K562 treated with DMSO at 1 percent for 48 hours (cell line): Measurements from ENCODE around the gene S100B. TPM values are rescaled to one million over a fixed set of nuclear protein-coding genes. Genes with fewer than 3 reads are reported as not detected.

ENCODE experiments used
- total RNA-seq: library from RNA; unstranded; fragments of 300-600 nt; gene quantifications from 2 replicates; pipeline ENCODE4 v1.2.3, GENCODE V29; 2022; ENCODE audit warnings: low replicate concordance; ENCODE audit errors: extremely low read depth

The S100B gene
- not detected in 2 replicates for total RNA-seq

DNA sequence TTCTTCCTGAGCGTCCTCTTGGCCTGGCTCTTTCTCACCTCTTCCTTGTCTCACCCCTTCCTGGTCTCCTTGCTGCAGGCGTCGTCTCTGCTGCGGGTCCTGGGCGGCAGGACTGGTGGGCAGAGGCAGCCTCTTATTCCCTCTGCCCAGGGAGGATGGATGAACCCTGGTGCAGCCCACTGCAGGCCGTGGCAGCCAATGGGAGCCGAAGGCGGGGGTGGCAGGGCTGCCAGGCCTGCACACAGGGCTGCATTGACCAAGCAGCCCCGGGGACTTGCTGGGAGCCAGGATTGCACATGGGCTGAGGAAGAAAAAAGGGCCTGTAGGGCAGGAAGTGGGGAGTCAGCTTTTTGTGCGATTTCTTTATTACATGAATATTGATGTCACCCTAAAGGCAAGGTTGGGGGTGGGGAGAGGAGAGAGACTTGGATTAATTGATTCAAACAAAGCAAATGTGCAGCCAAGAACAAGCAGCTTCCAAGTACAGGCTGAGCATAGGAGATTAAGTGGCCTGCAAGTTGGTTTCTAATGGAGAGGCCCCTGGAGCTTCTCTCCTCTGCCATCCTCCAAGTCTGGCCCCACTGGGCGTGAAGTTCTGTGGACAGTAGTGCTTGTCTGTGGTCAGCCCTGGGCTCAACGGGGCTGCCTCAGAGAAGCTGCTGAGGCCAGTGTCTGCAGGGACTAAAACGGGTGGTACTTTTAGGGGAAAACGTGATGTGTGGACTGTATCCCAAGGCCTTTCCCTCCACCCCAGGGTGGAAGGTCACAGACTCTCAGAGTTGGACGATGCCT is at the start of gene S100B:
TSS of gene S100B (minus strand) at position 108 of the 792 bp plus-strand sequence. CDS start 2,667 bp downstream, outside the sequence.

DNA sequence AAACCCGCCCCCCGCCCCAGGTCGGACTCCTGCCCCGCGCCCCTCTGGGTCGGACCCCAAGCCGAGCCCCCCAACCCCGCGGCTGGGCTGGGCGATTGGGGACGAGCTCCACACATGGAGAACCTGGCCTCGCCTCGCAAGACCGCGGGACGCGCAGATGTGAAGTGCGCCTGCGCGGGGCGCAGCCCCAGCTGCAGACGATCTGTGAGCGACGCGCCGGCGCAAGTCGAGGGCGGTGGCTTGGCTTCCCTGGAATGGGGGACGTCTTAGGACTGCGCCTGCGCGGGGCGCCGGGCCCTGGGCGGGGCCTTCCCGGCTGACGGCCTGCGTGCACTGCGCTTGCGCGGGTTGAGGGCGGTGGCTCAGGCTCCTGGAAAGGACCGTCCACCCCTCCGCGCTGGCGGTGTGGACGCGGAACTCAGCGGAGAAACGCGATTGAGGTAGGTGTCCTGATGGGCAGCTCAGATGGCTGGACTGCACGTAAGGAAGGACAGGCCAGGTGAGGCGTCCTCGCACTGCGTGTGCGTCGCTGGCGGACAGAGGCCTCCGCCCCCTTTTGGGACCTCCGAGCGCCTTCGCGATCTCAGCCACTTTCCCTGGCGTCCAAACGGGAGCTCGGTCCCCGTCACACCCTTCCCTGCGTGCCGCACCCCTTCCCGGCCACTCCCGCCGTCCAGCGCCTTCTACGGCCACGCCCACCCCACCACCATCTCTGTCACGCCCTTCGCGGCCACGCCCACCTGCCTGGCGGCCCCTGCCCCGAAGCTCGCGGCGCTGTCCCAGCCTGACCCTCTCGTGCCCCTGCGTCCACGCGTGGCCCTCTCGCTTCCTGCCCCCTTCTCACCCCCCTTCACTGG is 30.7 kb upstream of the S100B start, which contains the start of gene PRMT2:
TSS of gene PRMT2 (plus strand) at position 351 of the 857 bp plus-strand sequence. CDS start 1,278 bp downstream, outside the sequence.

Other genes with a start within 250 kb of the S100B start
- not detected in 2 replicates for gene DIP2A, start 146.2 kb downstream of the S100B start, total RNA-seq
- gene PRMT2, start 30.6 kb upstream of the S100B start, total RNA-seq: not detected in 2 replicates